ENCODE results near the gene AMACR.
"Not testable (repeated sequence)": the region's sequence is repeated elsewhere in the genome, so short reads cannot be mapped to it uniquely, and the experiment has no call there.

AMACR gene

DNA sequence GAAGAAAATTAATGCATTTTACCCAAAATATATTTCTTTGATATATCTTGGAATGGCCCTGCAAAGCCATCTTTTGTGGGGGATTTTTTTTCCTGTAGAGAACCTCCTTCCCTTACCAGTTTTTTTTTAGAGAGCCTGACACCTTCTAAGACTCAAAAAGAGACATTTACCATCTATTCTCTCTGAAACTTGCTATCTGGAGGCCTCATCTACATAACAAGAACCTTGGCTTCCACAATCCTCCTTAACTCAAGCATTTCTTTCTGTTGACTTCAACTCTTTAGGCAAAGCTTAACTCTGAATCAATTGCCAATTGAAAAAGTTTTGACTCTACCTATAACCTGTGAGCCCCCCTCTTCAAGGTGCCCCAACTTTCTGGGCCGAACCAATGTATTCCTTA is 29.5 kb downstream of the AMACR start:
- Histone ChIP-seq H3K27me3 (ENCODE audit: control insufficient read depth, insufficient read depth, low read length) (peaks cover 4% of the 10 kb centered on the region), H3K4me1 (ENCODE audit: control insufficient read depth, insufficient read depth, low read length) (peaks cover 12% of the 10 kb centered on the region), H3K9me3 (ENCODE audit: control insufficient read depth, low read length) (no peaks in the 10 kb centered on the region), H3K36me3 (ENCODE audit: control insufficient read depth, insufficient read depth, low read length) (no peaks in the 10 kb centered on the region), H3K4me3 (ENCODE audit: low read length) (no peak overlapping the region), H3K9ac (ENCODE audit: low read length) (no peak overlapping the region)

DNA sequence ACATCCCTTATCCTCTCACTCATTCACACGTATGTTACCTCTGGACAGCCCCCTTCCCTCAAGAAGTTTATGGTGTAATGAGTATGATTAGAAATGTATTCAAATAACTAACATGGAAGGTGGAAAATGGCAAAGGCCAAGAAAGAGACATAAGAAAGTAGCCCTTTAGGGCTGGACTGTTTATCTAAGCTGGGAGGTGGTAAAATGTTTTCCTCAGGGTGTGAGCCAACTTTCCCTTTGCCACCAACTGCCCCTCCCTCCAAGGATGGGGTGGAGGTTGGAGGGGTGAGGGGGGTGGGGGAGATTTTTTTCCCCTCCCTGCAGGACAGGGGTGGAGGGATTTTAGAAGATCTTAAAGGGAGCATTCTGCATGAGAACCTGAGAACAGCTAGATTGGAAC is 31.5 kb downstream of the AMACR start:
- no peak overlapping the region for H3K9ac ChIP-seq (ENCODE audit: low read length)
- no peaks in the 10 kb centered on the region for H3K9me3 ChIP-seq (ENCODE audit: control insufficient read depth, low read length)
- H3K4me3 ChIP-seq (ENCODE audit: low read length), result no peak overlapping the region
- peaks cover 4% of the 10 kb centered on the region for H3K27me3 ChIP-seq (ENCODE audit: control insufficient read depth, insufficient read depth, low read length)
- no peaks in the 10 kb centered on the region for H3K36me3 ChIP-seq (ENCODE audit: control insufficient read depth, insufficient read depth, low read length)
- H3K4me1 ChIP-seq (ENCODE audit: control insufficient read depth, insufficient read depth, low read length), result peaks cover 12% of the 10 kb centered on the region

DNA sequence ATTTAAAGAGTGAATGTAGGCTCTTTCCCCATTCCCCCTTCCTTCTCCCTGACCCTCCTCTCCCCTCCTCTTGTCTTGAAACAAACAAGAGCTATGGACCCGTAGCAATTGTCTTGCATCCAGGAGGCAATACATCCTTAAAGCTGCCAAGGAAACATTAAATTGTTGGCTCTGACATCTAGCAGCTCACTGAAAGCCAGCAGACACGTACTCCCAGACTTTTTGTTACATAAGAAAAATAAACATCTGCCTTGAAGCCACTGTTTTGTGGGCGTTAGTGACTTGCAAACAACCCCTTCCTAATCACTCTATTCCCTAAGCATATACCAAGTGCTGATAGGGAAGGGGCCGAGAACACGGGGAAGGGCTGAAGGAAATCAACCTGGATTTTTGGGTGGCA is 32.0 kb downstream of the AMACR start:
- Histone ChIP-seq H3K4me3 (ENCODE audit: low read length) (no peak overlapping the region), H3K9me3 (ENCODE audit: control insufficient read depth, low read length) (no peaks in the 10 kb centered on the region), H3K4me1 (ENCODE audit: control insufficient read depth, insufficient read depth, low read length) (peaks cover 12% of the 10 kb centered on the region), H3K36me3 (ENCODE audit: control insufficient read depth, insufficient read depth, low read length) (no peaks in the 10 kb centered on the region), H3K9ac (ENCODE audit: low read length) (no peak overlapping the region), H3K27me3 (ENCODE audit: control insufficient read depth, insufficient read depth, low read length) (peaks cover 4% of the 10 kb centered on the region)

DNA sequence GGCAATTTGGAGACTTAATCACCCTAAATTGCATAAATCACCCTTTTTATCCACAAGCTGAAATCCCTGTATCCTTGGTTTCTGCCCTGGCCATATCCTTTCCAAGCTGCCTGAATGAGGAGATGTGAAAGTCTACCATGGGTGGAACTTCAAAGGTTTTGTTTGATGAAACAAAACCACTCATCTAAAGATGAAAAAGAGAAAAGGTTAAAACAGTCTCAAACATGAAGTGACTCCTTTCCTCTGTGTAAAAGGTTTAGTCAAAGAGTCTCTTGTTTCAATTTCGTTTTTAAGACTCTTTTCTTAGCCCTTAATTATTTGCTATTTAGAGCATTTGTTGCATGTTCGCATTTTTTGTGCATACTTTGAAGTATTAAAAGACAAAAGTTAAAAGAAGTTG is 34.6 kb downstream of the AMACR start:
- Histone ChIP-seq H3K4me1 (ENCODE audit: control insufficient read depth, insufficient read depth, low read length) (peaks cover 12% of the 10 kb centered on the region), H3K9ac (ENCODE audit: low read length) (no peak overlapping the region), H3K27me3 (ENCODE audit: control insufficient read depth, insufficient read depth, low read length) (peaks cover 4% of the 10 kb centered on the region), H3K4me3 (ENCODE audit: low read length) (no peak overlapping the region), H3K9me3 (ENCODE audit: control insufficient read depth, low read length) (no peaks in the 10 kb centered on the region), H3K36me3 (ENCODE audit: control insufficient read depth, insufficient read depth, low read length) (no peaks in the 10 kb centered on the region)

DNA sequence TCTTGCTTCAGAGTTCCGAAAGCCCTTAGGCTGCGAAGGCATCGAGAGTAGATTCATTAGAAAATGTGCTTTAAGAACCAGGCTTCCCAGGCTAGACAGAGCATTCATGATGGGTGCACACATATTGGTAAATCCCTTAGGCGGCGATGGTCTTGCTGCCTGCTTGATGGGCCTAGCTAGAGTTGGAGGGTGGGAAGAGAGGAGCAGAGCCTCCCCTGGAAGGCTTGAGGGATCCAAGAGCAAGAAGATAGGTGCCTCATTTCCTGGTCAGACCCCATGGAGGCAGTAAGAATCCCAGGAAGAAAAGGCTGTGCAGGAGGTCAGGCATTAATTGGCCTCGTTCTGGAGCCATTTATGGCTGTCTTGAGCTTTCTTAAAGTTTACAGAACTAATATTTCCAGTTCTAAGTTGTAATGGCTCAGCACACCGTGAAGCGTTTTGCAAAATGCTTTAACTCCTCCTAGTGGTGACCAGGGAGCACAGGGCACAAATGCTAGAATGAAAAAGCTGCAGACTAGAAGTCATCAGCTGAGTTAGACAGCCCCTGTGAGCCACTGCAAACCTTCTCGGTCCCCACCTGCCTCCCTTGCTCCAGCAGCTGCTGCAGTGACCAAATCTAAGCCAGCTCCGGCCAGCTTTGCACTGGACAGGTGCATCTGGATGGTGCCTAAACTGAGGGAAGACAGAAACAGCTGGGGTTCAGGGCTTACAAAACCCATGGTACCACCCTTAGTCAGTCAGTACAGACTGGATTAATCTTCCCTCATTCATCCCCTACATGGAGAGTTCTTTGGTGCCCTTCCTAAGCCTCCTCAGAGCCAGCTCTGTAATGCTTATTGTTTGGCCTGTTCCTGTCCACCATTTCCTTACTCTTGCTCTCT is 38.0 kb downstream of the AMACR start:
- Histone ChIP-seq H3K9me3 (ENCODE audit: control insufficient read depth, low read length) (no peaks in the 10 kb centered on the region), H3K4me3 (ENCODE audit: low read length) (no peak overlapping the region), H3K27me3 (ENCODE audit: control insufficient read depth, insufficient read depth, low read length) (peaks cover 4% of the 10 kb centered on the region), H3K9ac (ENCODE audit: low read length) (no peak overlapping the region), H3K4me1 (ENCODE audit: control insufficient read depth, insufficient read depth, low read length) (no peaks in the 10 kb centered on the region), H3K36me3 (ENCODE audit: control insufficient read depth, insufficient read depth, low read length) (no peaks in the 10 kb centered on the region)

DNA sequence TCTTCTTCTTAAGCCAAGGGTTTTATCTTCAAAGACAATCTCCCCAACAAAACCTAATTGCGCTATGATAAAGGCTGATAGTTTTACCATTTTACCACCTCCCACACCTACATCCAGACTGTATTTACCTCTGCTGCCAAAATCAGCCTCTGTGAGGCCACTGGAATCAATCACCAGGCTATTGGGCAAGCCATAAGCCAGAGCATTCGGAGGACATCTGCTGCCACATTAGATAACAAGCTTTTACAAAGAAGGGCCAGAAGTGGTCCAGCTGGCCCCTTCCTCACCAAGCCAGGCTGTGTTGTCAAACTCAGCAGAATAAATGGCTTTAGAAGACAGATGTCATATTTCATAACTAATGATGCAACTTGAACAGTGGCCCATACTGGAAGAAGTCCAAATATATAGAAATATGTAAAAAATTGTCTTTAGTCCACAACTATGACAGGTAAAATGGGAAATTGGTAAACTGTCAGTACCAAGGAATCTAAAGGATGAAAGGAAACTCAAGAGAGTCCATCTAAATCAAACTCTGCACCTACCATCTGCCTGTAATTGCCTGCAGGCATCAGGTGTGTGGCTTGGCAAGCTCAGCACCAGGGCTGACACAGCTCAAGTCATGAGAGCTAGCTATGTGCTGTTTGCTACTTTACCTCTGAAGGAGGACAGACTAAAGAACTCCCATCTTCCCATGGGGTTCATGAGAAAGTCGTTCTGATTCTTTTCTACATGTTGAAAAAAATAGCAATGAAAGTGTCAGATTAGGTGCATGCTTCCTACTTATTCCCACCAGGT is 39.4 kb downstream of the AMACR start:
- Histone ChIP-seq H3K36me3 (ENCODE audit: control insufficient read depth, insufficient read depth, low read length) (no peaks in the 10 kb centered on the region), H3K9me3 (ENCODE audit: control insufficient read depth, low read length) (no peaks in the 10 kb centered on the region), H3K9ac (ENCODE audit: low read length) (no peak overlapping the region), H3K4me3 (ENCODE audit: low read length) (no peak overlapping the region), H3K27me3 (ENCODE audit: control insufficient read depth, insufficient read depth, low read length) (no peaks in the 10 kb centered on the region), H3K4me1 (ENCODE audit: control insufficient read depth, insufficient read depth, low read length) (no peaks in the 10 kb centered on the region)

DNA sequence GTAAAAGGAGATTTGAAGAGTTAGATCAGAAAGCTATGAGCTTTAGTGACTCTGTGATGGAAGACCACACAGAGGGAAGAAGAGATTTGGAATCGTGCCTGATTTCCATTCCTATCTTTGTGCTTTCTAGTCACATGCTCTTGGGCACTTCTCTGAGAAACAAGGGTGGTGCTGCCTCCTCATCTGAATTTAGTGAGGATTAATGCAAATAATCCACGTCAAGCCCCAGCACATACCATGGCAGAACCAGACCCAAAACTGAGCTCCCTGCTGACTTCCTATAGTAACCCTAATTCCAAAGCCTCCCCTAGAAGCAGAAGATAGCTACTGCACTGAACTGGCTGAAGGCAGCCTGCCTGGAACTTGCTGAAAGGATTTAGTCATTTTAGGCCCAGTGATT is 41.0 kb downstream of the AMACR start:
- no peaks in the 10 kb centered on the region for H3K9me3 ChIP-seq (ENCODE audit: control insufficient read depth, low read length)
- H3K9ac ChIP-seq (ENCODE audit: low read length), result no peak overlapping the region
- no peaks in the 10 kb centered on the region for H3K27me3 ChIP-seq (ENCODE audit: control insufficient read depth, insufficient read depth, low read length)
- no peaks in the 10 kb centered on the region for H3K4me1 ChIP-seq (ENCODE audit: control insufficient read depth, insufficient read depth, low read length)
- H3K4me3 ChIP-seq (ENCODE audit: low read length), result no peak overlapping the region
- H3K36me3 ChIP-seq (ENCODE audit: control insufficient read depth, insufficient read depth, low read length), result no peaks in the 10 kb centered on the region

DNA sequence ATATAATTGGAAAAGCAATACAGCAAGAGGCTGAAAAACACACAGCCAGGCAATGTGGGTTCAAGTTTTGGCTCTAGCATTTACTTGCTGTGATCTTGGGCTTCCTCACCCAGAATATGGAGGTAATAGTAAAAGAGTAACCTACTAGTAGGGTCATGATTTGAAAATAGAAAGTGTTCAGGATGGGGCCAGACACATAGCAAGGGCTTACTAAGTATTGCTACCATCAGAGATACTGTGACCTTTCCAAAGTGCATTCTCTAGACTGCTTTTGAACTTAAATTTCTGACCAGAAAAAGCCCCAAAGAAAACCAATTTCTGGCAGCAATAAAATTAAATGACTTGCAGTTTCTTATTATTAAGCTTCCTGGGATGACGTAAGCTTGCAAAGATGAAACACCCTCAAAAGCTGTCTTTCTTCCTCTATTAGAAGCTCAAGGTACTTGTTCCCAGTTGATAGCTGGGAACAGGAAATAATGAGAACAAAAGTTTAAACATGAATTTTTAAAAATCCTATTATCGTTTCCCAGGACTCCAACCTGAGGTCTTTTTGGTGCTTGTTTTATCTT is 43.6 kb downstream of the AMACR start:
- no peaks in the 10 kb centered on the region for H3K9me3 ChIP-seq (ENCODE audit: control insufficient read depth, low read length)
- H3K27me3 ChIP-seq (ENCODE audit: control insufficient read depth, insufficient read depth, low read length), result no peaks in the 10 kb centered on the region
- H3K4me3 ChIP-seq (ENCODE audit: low read length), result no peak overlapping the region
- no peaks in the 10 kb centered on the region for H3K36me3 ChIP-seq (ENCODE audit: control insufficient read depth, insufficient read depth, low read length)
- H3K4me1 ChIP-seq (ENCODE audit: control insufficient read depth, insufficient read depth, low read length), result no peaks in the 10 kb centered on the region
- H3K9ac ChIP-seq (ENCODE audit: low read length), result no peak overlapping the region

DNA sequence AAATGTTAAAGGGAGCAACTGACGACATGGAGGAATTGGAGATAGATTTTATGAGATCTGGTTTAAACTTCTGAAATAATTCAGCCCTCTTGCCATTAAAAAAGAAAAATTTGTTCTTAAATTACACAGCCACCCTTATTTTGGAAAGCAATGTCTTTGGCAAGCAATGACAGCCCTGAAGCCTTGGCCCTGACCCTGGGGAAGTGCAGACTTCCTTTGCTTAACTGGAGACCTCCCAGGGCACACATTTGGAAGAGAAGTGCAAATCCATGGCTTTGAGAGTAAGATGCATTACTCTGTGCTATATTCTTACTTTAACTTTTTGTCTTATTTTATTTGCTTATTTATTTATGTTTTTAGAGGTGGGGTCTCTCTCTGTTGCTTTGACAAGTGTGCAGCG is 49.7 kb downstream of the AMACR start:
- no peak overlapping the region for H3K4me3 ChIP-seq (ENCODE audit: low read length)
- H3K27me3 ChIP-seq (ENCODE audit: control insufficient read depth, insufficient read depth, low read length), result no peaks in the 10 kb centered on the region
- H3K9ac ChIP-seq (ENCODE audit: low read length), result no peak overlapping the region
- H3K9me3 ChIP-seq (ENCODE audit: control insufficient read depth, low read length), result no peaks in the 10 kb centered on the region
- no peaks in the 10 kb centered on the region for H3K4me1 ChIP-seq (ENCODE audit: control insufficient read depth, insufficient read depth, low read length)
- no peaks in the 10 kb centered on the region for H3K36me3 ChIP-seq (ENCODE audit: control insufficient read depth, insufficient read depth, low read length)

DNA sequence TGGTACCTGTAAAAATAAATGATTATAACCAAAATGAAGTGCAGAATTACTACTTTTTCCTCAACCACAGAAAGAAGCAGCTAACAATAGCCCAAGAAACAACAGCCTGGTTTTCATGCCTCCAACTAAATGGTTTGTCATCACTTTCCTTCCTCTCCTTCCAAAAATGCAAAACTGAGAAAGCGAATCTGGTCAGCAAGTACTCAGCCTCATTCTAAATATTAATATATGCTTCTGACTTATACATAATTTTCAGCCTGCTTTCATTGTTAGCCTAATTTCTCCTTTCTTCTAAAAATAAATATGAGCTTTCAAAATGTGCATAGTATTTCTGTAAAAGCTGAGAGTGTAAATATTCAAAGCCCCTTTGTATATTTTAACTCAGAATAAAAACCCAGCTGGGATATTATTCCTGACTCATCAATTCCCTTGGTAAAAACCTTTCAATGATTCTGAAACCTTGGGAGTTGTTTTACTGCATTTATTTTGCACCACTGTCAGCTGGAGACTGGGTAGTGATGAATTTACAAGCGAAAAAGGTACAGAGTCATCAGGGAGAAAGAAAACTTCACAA is 50.2 kb downstream of the AMACR start:
- Histone ChIP-seq H3K4me3 (ENCODE audit: low read length) (no peak overlapping the region), H3K36me3 (ENCODE audit: control insufficient read depth, insufficient read depth, low read length) (no peaks in the 10 kb centered on the region), H3K9ac (ENCODE audit: low read length) (no peak overlapping the region), H3K9me3 (ENCODE audit: control insufficient read depth, low read length) (no peaks in the 10 kb centered on the region), H3K27me3 (ENCODE audit: control insufficient read depth, insufficient read depth, low read length) (no peaks in the 10 kb centered on the region), H3K4me1 (ENCODE audit: control insufficient read depth, insufficient read depth, low read length) (no peaks in the 10 kb centered on the region)

DNA sequence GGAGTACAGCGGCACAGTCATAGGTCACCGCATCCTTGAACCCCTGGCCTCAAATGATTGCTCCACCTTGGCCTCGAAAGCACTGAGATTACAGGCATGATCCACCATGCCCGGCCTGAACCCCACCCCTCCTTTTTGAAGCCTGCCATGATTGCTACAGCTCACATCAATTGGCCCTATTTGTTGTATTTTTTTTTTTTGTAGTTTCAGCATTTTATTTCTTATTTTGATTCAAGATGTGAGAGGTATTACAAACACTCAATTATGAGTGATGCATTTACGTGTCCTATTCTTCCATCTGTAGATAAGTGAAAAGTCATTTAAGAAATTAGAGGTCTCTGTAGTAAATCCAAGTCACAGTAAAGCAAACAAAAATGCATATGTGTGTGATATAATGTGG is 55.7 kb downstream of the AMACR start:
- H3K9ac ChIP-seq (ENCODE audit: low read length); H3K36me3 ChIP-seq (ENCODE audit: control insufficient read depth, insufficient read depth, low read length); H3K27me3 ChIP-seq (ENCODE audit: control insufficient read depth, insufficient read depth, low read length); H3K4me1 ChIP-seq (ENCODE audit: control insufficient read depth, insufficient read depth, low read length); H3K9me3 ChIP-seq (ENCODE audit: control insufficient read depth, low read length); H3K4me3 ChIP-seq (ENCODE audit: low read length): not testable (repeated sequence)
